ENCODE data around the gene PRKAR1A. TPM values are rescaled to one million over a fixed set of nuclear protein-coding genes. Genes with fewer than 3 reads are reported as not detected.

Gene PRKAR1A
- total and polyA plus RNA-seq, 7 donors = 53.6 to 268 (median 206) TPM

GRCh38 chr17:68565661-68566441 lies 53.6 kb downstream of the PRKAR1A start:
- Histone ChIP-seq H3K4me3 (no peak overlapping the region), H3K36me3 (no peaks in the 10 kb centered on the region), H3K9me3 (no peaks in the 10 kb centered on the region), H3K27ac (peak overlapping the region in 1 of 4 donors; percentile 37), H3K4me1 (no peaks in the 10 kb centered on the region), H3K27me3 (no peaks in the 10 kb centered on the region)
- TF ChIP-seq EP300 (IDR thresholded peaks at IDR 0.05) = no peak
- no peak for TF ChIP-seq CTCF (IDR thresholded peaks at IDR 0.05)
- TF ChIP-seq POLR2AphosphoS5 (IDR thresholded peaks at IDR 0.05) = no peak
- 71 to 73% methylated on average over 3 of the region's 3 CpGs for WGBS, 2 donors
- no peak for DNase-seq
- intact Hi-C loops (cut with DNase I) = no loop called here

GRCh38 chr17:68566442-68566738 lies 54.2 kb downstream of the PRKAR1A start:
- no peaks in the 10 kb centered on the region for H3K4me1 ChIP-seq
- intact Hi-C loops (cut with DNase I) = no loop called here
- H3K36me3 ChIP-seq = no peaks in the 10 kb centered on the region
- 74 to 75% methylated on average over 2 of the region's 2 CpGs for WGBS, 2 donors
- no peak for DNase-seq
- no peak overlapping the region for H3K4me3 ChIP-seq
- H3K9me3 ChIP-seq = no peaks in the 10 kb centered on the region
- H3K27me3 ChIP-seq = no peaks in the 10 kb centered on the region
- TF ChIP-seq CTCF (IDR thresholded peaks at IDR 0.05) (no peak), EP300 (IDR thresholded peaks at IDR 0.05) (no peak), POLR2A (IDR thresholded peaks at IDR 0.05) (no peak), POLR2AphosphoS5 (IDR thresholded peaks at IDR 0.05) (no peak)
- H3K27ac ChIP-seq = no peak overlapping the region

GRCh38 chr17:68567035-68567434 lies 54.8 kb downstream of the PRKAR1A start:
- H3K9me3 ChIP-seq = no peaks in the 10 kb centered on the region
- no peaks in the 10 kb centered on the region for H3K36me3 ChIP-seq
- no peak overlapping the region for H3K4me3 ChIP-seq
- H3K27me3 ChIP-seq = no peaks in the 10 kb centered on the region
- intact Hi-C loops (cut with DNase I) = no loop called here
- TF ChIP-seq EP300 (IDR thresholded peaks at IDR 0.05) = no peak
- TF ChIP-seq CTCF (IDR thresholded peaks at IDR 0.05) = no peak
- TF ChIP-seq POLR2A (IDR thresholded peaks at IDR 0.05) = no peak
- no peak for TF ChIP-seq POLR2AphosphoS5 (IDR thresholded peaks at IDR 0.05)
- DNase-seq = no peak
- H3K4me1 ChIP-seq = no peaks in the 10 kb centered on the region
- no peak overlapping the region for H3K27ac ChIP-seq
- 58 to 72% methylated on average over 3 of the region's 3 CpGs for WGBS, 2 donors

- H3K36me3 ChIP-seq = no peaks in the 10 kb centered on the region
- WGBS, 2 donors = 92 to 95% methylated on average over 8 of the region's 8 CpGs
- no peaks in the 10 kb centered on the region for H3K27me3 ChIP-seq
- no peak overlapping the region for H3K27ac ChIP-seq
- no peaks in the 10 kb centered on the region for H3K4me1 ChIP-seq
- intact Hi-C loops (cut with DNase I) = no loop called here
- H3K9me3 ChIP-seq = no peaks in the 10 kb centered on the region
- no peak for DNase-seq
- no peak overlapping the region for H3K4me3 ChIP-seq
- TF ChIP-seq POLR2AphosphoS5 (IDR thresholded peaks at IDR 0.05) (no peak), CTCF (IDR thresholded peaks at IDR 0.05) (no peak), EP300 (IDR thresholded peaks at IDR 0.05) (no peak), POLR2A (IDR thresholded peaks at IDR 0.05) (no peak)
Observed at GRCh38 chr17:68567581-68567980, 55.4 kb downstream of the PRKAR1A start.

- intact Hi-C loops (cut with DNase I) = no loop called here
- WGBS, 2 donors = 75 to 85% methylated on average over 2 of the region's 2 CpGs
- Histone ChIP-seq H3K4me1 (no peaks in the 10 kb centered on the region), H3K9me3 (no peaks in the 10 kb centered on the region), H3K27ac (no peak overlapping the region), H3K36me3 (no peaks in the 10 kb centered on the region), H3K27me3 (no peaks in the 10 kb centered on the region), H3K4me3 (no peak overlapping the region)
- TF ChIP-seq EP300 (IDR thresholded peaks at IDR 0.05) (no peak), POLR2AphosphoS5 (IDR thresholded peaks at IDR 0.05) (no peak), CTCF (IDR thresholded peaks at IDR 0.05) (no peak), POLR2A (IDR thresholded peaks at IDR 0.05) (no peak)
- DNase-seq = no peak
Observed at GRCh38 chr17:68568581-68568980, 56.4 kb downstream of the PRKAR1A start.
